GM18505 (cell line): ENCODE measurements around the gene ST7.

Experiments
- ATAC-seq: cut with Tn5 transposase; IDR thresholded peaks from one replicate; pipeline ENCODE4 v1.9.1; 2021; ENCODE audit not compliant: unreplicated experiment
- POLR2A ChIP-seq: IDR thresholded peaks from 4 replicates; pipeline ENCODE4 v1.6.1; 2011; ENCODE audit warnings: borderline replicate concordance; ENCODE audit not compliant: insufficient read depth, insufficient read length; ENCODE audit errors: extremely low read depth

The ST7 gene

GRCh38 chr7:116978006-116978405 lies 24.7 kb downstream of the ST7 start:
- no peak for ATAC-seq
- no peak for TF ChIP-seq POLR2A

- TF ChIP-seq POLR2A, result no peak
- ATAC-seq, result no peak
These were observed 26.1 kb downstream of the ST7 start for GRCh38 chr7:116979430-116979829.

GRCh38 chr7:116980354-116980753 lies 27.1 kb downstream of the ST7 start:
- no peak for TF ChIP-seq POLR2A
- ATAC-seq, result no peak

- no peak for TF ChIP-seq POLR2A
- ATAC-seq, result no peak
These were observed 28.6 kb downstream of the ST7 start for GRCh38 chr7:116981939-116982338.

GRCh38 chr7:116984511-116984910 lies 31.2 kb downstream of the ST7 start:
- no peak for ATAC-seq
- no peak for TF ChIP-seq POLR2A

GRCh38 chr7:116984917-116985316 lies 31.6 kb downstream of the ST7 start:
- ATAC-seq, result no peak
- no peak for TF ChIP-seq POLR2A

- no peak for TF ChIP-seq POLR2A
- ATAC-seq, result no peak
These were observed 32.3 kb downstream of the ST7 start for GRCh38 chr7:116985575-116985974.

GRCh38 chr7:116986611-116987565 lies 33.6 kb downstream of the ST7 start:
- no peak for ATAC-seq
- TF ChIP-seq POLR2A, result no peak

GRCh38 chr7:116988363-116988989 lies 35.2 kb downstream of the ST7 start:
- ATAC-seq, result no peak
- TF ChIP-seq POLR2A, result no peak

GRCh38 chr7:116990056-116990455 lies 36.8 kb downstream of the ST7 start:
- ATAC-seq, result no peak
- no peak for TF ChIP-seq POLR2A

GRCh38 chr7:116991233-116991632 lies 37.9 kb downstream of the ST7 start:
- TF ChIP-seq POLR2A, result no peak
- no peak for ATAC-seq

GRCh38 chr7:116994611-116995010 lies 41.3 kb downstream of the ST7 start:
- no peak for ATAC-seq
- TF ChIP-seq POLR2A, result no peak

- ATAC-seq, result no peak
- no peak for TF ChIP-seq POLR2A
These were observed 44.7 kb downstream of the ST7 start for GRCh38 chr7:116997972-116998371.
